ENCODE measurements around the gene SS18. TPM values are rescaled to one million over a fixed set of nuclear protein-coding genes. Genes with fewer than 3 reads are reported as not detected.

SS18 gene
- total RNA-seq, 4 donors from 2014 or later: 140 to 386 (median 207) TPM

- Histone ChIP-seq H3K4me3 (no peak overlapping the region), H3K9me3 (no peaks in the 10 kb centered on the region), H3K27me3 (peaks cover 13% of the 10 kb centered on the region), H3K36me3 (no peaks in the 10 kb centered on the region), H3K27ac (no peak overlapping the region), H3K4me1 (no peaks in the 10 kb centered on the region)
- DNase-seq (ENCODE audit: low spot score in 2 of 2): no peak
- TF ChIP-seq EP300 (IDR thresholded peaks at IDR 0.05) (no peak), CTCF (IDR thresholded peaks at IDR 0.05) (no peak), POLR2AphosphoS5 (IDR thresholded peaks at IDR 0.05) (no peak), POLR2A (IDR thresholded peaks at IDR 0.05) (no peak)
- 78% methylated on average over 1 of the region's 1 CpG for WGBS
These were observed 31.1 kb upstream of the SS18 start for GRCh38 chr18:26121476-26121875.

- no peak overlapping the region for H3K27ac ChIP-seq
- no peaks in the 10 kb centered on the region for H3K36me3 ChIP-seq
- H3K9me3 ChIP-seq: no peaks in the 10 kb centered on the region
- H3K4me1 ChIP-seq: no peaks in the 10 kb centered on the region
- TF ChIP-seq EP300 (IDR thresholded peaks at IDR 0.05): no peak
- no peak for TF ChIP-seq POLR2AphosphoS5 (IDR thresholded peaks at IDR 0.05)
- no peak for TF ChIP-seq CTCF (IDR thresholded peaks at IDR 0.05)
- no peak for TF ChIP-seq POLR2A (IDR thresholded peaks at IDR 0.05)
- no peak overlapping the region for H3K4me3 ChIP-seq
- WGBS: 88% methylated on average over 5 of the region's 5 CpGs
- H3K27me3 ChIP-seq: peaks cover 13% of the 10 kb centered on the region
- DNase-seq (ENCODE audit: low spot score in 2 of 2): no peak
These were observed 28.8 kb upstream of the SS18 start for GRCh38 chr18:26119246-26119645.

DNA sequence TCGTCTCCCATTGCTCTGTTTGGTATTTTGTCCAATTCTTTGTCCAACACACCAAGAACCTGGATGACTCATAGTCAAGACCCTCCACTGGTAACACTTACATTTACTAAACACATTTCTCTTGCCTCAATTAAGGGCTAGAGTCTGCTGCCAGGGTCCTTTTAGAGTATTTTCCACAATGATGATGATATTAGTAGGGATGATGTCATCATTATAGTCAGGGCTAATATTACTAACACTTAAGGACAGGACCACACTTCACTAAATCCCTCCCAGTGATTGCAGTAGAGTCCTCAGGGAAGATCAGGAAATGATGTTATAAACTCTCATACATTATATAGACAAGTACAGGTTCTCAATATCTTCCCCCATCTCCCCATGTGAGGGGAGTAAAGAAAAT, 13.6 kb upstream of the SS18 start:
- WGBS: 86% methylated on average over 1 of the region's 1 CpG
- Histone ChIP-seq H3K36me3 (no peaks in the 10 kb centered on the region), H3K9me3 (no peaks in the 10 kb centered on the region), H3K4me3 (no peak overlapping the region), H3K27me3 (no peaks in the 10 kb centered on the region), H3K4me1 (no peaks in the 10 kb centered on the region), H3K27ac (no peak overlapping the region)
- no peak for DNase-seq (ENCODE audit: low spot score in 2 of 2)
- TF ChIP-seq CTCF (IDR thresholded peaks at IDR 0.05) (no peak), POLR2AphosphoS5 (IDR thresholded peaks at IDR 0.05) (no peak), POLR2A (IDR thresholded peaks at IDR 0.05) (no peak), EP300 (IDR thresholded peaks at IDR 0.05) (no peak)

- H3K4me3 ChIP-seq: no peak overlapping the region
- H3K27ac ChIP-seq: no peak overlapping the region
- 61% methylated on average over 5 of the region's 5 CpGs for WGBS
- TF ChIP-seq CTCF (IDR thresholded peaks at IDR 0.05): no peak
- no peak for TF ChIP-seq EP300 (IDR thresholded peaks at IDR 0.05)
- no peak for TF ChIP-seq POLR2A (IDR thresholded peaks at IDR 0.05)
- TF ChIP-seq POLR2AphosphoS5 (IDR thresholded peaks at IDR 0.05): no peak
- no peaks in the 10 kb centered on the region for H3K4me1 ChIP-seq
- H3K9me3 ChIP-seq: no peaks in the 10 kb centered on the region
- H3K27me3 ChIP-seq: no peaks in the 10 kb centered on the region
- H3K36me3 ChIP-seq: no peaks in the 10 kb centered on the region
- no peak for DNase-seq (ENCODE audit: low spot score in 2 of 2)
These were observed 13.2 kb upstream of the SS18 start for GRCh38 chr18:26103579-26103978.

- Histone ChIP-seq H3K27ac (peak overlapping the region; percentile 24), H3K4me3 (no peak overlapping the region), H3K36me3 (no peaks in the 10 kb centered on the region), H3K9me3 (no peaks in the 10 kb centered on the region), H3K27me3 (no peaks in the 10 kb centered on the region), H3K4me1 (no peaks in the 10 kb centered on the region)
- no peak for TF ChIP-seq CTCF (IDR thresholded peaks at IDR 0.05)
- no peak for TF ChIP-seq POLR2A (IDR thresholded peaks at IDR 0.05)
- TF ChIP-seq POLR2AphosphoS5 (IDR thresholded peaks at IDR 0.05): no peak
- TF ChIP-seq EP300 (IDR thresholded peaks at IDR 0.05): no peak
- WGBS: 67% methylated on average over 5 of the region's 5 CpGs
- no peak for DNase-seq (ENCODE audit: low spot score in 2 of 2)
These were observed 7.2 kb upstream of the SS18 start for GRCh38 chr18:26097563-26097962.

Data from suprapubic skin (tissue), 4 donors.